Activated B cell treated with CpG ODN at 0.5 μM for 24 hours (primary cell): ENCODE data around the gene SCNN1G. TPM values are rescaled to one million over a fixed set of nuclear protein-coding genes. Genes with fewer than 3 reads are reported as not detected.

ENCODE experiments used
- ATAC-seq: fragments of 200-7000 bp; cut with Tn5 transposase; one replicate; pipeline ENCODE4 v1.10.0; 2021; ENCODE audit warnings: low read depth, mild to moderate bottlenecking, moderate library complexity
- CTCF ChIA-PET: fragments of 350-600 bp; sonication (Branson Sonifier 250); formaldehyde crosslinking; loops from one replicate; lab custom pipeline; 2021; ENCODE audit warnings: antibody characterized with exemption; lab: Charles Lee
- POLR2A ChIA-PET: fragments of 350-600 bp; sonication (Branson Sonifier 250); formaldehyde crosslinking; loops from one replicate; lab custom pipeline; 2021; ENCODE audit warnings: antibody characterized with exemption; lab: Charles Lee
- DNase-seq: peaks from one replicate; pipeline ENCODE4 v3.0.0; 2022
- H3K27ac Mint-ChIP-seq: one replicate; pipeline ENCODE4 v1.8.0; 2020; ENCODE audit warnings: mixed read lengths
- H3K27me3 Mint-ChIP-seq: one replicate; pipeline ENCODE4 v1.8.0; 2021; ENCODE audit warnings: mixed read lengths
- H3K36me3 Mint-ChIP-seq: one replicate; pipeline ENCODE4 v1.8.0; 2021; ENCODE audit warnings: low read depth, mixed read lengths
- H3K4me1 Mint-ChIP-seq: one replicate; pipeline ENCODE4 v1.8.0; 2021; ENCODE audit warnings: mixed read lengths
- H3K4me3 Mint-ChIP-seq: one replicate; pipeline ENCODE4 v1.8.0; 2020; ENCODE audit warnings: mild to moderate bottlenecking, mixed read lengths
- H3K9me3 Mint-ChIP-seq: one replicate; pipeline ENCODE4 v1.8.0; 2020; ENCODE audit warnings: mixed read lengths
- intact Hi-C: fragments of 100-400 bp; cut with micrococcal nuclease; formaldehyde crosslinking; loops from one replicate; pipeline ENCODE4 v1.15.1; 2024
- total RNA-seq: library from RNA; stranded (reverse); gene quantifications from 2 replicates; pipeline ENCODE4 v1.2.3, GENCODE V29; 2022
- TF ChIP-seq, protein P1 (sequence below): fragments of 200-600 bp; IDR thresholded peaks from one replicate; pipeline ENCODE4 v1.8.0; 2022; ENCODE audit warnings: antibody characterized with exemption, mild to moderate bottlenecking

SCNN1G gene
- total RNA-seq, 1 donor from 2014 or later: not detected

DNA sequence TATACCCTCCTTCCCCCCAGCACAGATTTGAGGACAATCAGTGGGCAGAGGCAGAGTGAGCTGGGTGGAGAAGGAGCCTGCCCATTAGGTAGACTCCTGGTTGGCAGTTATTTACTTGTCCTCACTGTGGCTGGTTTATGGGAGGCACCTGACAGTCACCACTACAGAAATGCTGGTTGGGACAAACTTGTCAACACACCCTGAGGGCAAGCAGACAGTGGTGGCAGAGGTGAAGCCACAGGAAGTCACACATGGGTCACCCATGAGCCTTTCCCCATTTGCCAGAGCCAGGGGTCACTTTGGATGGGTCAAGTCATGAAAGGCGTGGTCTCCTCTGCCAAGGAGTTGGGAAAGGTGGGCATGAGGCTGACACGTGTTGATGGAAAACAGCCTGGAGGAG lies 6.4 kb downstream of the SCNN1G start:
- POLR2A ChIA-PET: no interaction called here
- Mint-ChIP-seq H3K27ac (no peak overlapping the region), H3K36me3 (no peaks in the 10 kb centered on the region), H3K9me3 (no peaks in the 10 kb centered on the region), H3K27me3 (peaks cover 17% of the 10 kb centered on the region), H3K4me1 (no peaks in the 10 kb centered on the region), H3K4me3 (no peak overlapping the region)
- ATAC-seq (no peak), DNase-seq (no peak)
- intact Hi-C loops: no loop called here
- TF ChIP-seq, protein P1, sequence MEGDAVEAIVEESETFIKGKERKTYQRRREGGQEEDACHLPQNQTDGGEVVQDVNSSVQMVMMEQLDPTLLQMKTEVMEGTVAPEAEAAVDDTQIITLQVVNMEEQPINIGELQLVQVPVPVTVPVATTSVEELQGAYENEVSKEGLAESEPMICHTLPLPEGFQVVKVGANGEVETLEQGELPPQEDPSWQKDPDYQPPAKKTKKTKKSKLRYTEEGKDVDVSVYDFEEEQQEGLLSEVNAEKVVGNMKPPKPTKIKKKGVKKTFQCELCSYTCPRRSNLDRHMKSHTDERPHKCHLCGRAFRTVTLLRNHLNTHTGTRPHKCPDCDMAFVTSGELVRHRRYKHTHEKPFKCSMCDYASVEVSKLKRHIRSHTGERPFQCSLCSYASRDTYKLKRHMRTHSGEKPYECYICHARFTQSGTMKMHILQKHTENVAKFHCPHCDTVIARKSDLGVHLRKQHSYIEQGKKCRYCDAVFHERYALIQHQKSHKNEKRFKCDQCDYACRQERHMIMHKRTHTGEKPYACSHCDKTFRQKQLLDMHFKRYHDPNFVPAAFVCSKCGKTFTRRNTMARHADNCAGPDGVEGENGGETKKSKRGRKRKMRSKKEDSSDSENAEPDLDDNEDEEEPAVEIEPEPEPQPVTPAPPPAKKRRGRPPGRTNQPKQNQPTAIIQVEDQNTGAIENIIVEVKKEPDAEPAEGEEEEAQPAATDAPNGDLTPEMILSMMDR: no peak
- CTCF ChIA-PET: no interaction called here

DNA sequence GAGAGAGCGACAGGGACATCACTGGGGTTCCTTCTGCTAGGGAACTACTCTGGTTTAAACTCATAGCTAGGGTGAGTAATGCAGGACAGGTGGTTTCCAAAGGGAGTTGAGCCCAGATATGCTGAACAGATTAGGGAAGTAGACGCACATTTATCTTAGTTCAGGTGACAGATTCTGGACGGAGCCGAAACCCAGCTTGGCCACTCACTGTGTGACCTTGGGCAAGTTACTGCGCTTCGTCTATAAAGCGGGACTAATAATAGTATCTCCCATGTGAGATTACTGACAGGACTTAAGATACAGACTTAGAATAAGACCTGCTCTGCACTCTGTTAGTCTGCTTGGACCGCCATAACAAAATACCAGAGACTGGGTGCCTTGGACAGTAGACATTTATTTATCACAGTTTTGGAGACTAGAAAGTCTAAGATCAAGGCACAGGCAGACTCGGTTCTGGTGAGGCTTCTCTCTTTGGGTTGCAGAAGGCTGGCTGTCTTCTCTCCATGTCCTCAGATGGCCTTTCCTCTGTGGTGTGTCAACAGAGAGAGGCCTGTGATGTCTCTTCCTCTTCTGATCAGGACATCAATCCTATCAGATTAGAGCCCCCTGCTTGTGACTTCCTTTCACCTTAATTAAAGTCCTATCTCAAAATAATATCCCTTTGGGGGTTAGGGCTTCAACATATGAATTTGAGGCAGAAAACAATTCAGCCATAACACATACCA lies 12.1 kb downstream of the SCNN1G start:
- H3K27ac Mint-ChIP-seq: no peak overlapping the region
- H3K27me3 Mint-ChIP-seq: peaks cover 4% of the 10 kb centered on the region
- intact Hi-C loops: no loop called here
- ATAC-seq (no peak), DNase-seq (no peak)
- POLR2A ChIA-PET: no interaction called here
- no peak overlapping the region for H3K4me3 Mint-ChIP-seq
- H3K4me1 Mint-ChIP-seq: no peaks in the 10 kb centered on the region
- CTCF ChIA-PET: no interaction called here
- no peaks in the 10 kb centered on the region for H3K36me3 Mint-ChIP-seq
- no peaks in the 10 kb centered on the region for H3K9me3 Mint-ChIP-seq
- TF ChIP-seq, protein P1: no peak

- no peak overlapping the region for H3K27ac Mint-ChIP-seq
- CTCF ChIA-PET: no interaction called here
- intact Hi-C loops: no loop called here
- H3K4me3 Mint-ChIP-seq: no peak overlapping the region
- POLR2A ChIA-PET: no interaction called here
- no peaks in the 10 kb centered on the region for H3K9me3 Mint-ChIP-seq
- H3K4me1 Mint-ChIP-seq: no peaks in the 10 kb centered on the region
- no peaks in the 10 kb centered on the region for H3K36me3 Mint-ChIP-seq
- peaks cover 5% of the 10 kb centered on the region for H3K27me3 Mint-ChIP-seq
- TF ChIP-seq, protein P1: no peak
- ATAC-seq: no peak
- DNase-seq: no peak
These were observed 12.9 kb downstream of the SCNN1G start for GRCh38 chr16:23195366-23195978.

DNA sequence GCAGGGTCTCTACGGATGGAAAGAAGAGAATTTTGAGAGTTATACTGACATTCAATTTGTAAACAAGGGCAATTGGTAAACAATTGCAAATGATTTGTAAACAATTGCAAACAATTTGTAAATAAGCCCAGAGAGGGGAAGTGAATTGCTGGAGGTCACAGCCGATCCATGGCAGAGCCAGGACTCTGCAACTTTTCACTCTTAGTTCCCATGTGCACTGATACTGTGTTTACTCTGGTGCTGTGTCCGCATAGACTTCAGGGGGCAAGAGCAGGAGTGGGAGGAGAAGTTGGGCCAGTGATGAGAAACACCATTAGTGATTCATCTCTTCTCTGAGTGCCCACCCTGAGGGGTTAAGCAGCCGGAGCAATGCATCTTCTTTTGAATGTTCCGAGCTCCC lies 14.0 kb downstream of the SCNN1G start:
- H3K27ac Mint-ChIP-seq: no peak overlapping the region
- no peaks in the 10 kb centered on the region for H3K9me3 Mint-ChIP-seq

DNA sequence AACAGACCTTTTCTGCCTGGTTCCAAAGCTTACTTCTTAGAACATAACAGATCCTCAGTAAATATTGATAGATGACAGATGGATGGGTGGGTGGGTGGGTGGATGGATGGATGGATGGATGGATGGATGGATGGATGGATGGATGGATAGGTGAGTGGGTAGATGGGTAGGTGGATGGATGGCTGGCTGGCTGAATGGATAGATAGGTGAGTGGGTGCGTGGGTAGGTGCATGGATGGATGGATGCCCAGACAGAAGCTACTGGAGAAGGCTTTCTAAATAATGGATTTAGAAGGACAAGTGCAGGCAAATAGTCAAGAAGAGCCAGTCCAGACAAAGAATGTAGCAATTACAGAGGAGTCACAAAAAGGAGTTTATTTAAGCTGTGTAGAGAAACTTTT lies 19.6 kb downstream of the SCNN1G start:
- Mint-ChIP-seq H3K27me3 (peaks cover 11% of the 10 kb centered on the region), H3K9me3 (no peaks in the 10 kb centered on the region), H3K36me3 (no peaks in the 10 kb centered on the region), H3K4me3 (no peak overlapping the region), H3K27ac (no peak overlapping the region), H3K4me1 (no peaks in the 10 kb centered on the region)
- intact Hi-C loops: no loop called here
- POLR2A ChIA-PET: no interaction called here
- no peak for ATAC-seq
- TF ChIP-seq, protein P1: no peak
- CTCF ChIA-PET: no interaction called here
- DNase-seq: no peak

More for the DNA sequence above, 14.0 kb downstream of the SCNN1G start:
- Mint-ChIP-seq H3K4me3 (no peak overlapping the region), H3K27me3 (peaks cover 6% of the 10 kb centered on the region), H3K4me1 (no peaks in the 10 kb centered on the region), H3K36me3 (no peaks in the 10 kb centered on the region)
- ChIA-PET POLR2A (no interaction called here), CTCF (no interaction called here)
- TF ChIP-seq, protein P1: no peak
- DNase-seq (no peak), ATAC-seq (no peak)
- intact Hi-C loops: no loop called here
